Stimulated activated CD8-positive, alpha-beta memory T cell treated with anti-CD3 and anti-CD28 coated beads, Interleukin-4, amount 100 ng/mL, for 1 hour (primary cell): ENCODE measurements around the gene PROB1.
"Not testable (repeated sequence)": the region's sequence is repeated elsewhere in the genome, so short reads cannot be mapped to it uniquely, and the experiment has no call there.

Experiments
- DNase-seq, 2 donors: peaks; one replicate each; pipeline ENCODE4 v3.0.0-alpha.2; 2020; ENCODE audit warnings: low read depth in 2 of 2, low spot score in 1 of 2

PROB1 gene

DNA sequence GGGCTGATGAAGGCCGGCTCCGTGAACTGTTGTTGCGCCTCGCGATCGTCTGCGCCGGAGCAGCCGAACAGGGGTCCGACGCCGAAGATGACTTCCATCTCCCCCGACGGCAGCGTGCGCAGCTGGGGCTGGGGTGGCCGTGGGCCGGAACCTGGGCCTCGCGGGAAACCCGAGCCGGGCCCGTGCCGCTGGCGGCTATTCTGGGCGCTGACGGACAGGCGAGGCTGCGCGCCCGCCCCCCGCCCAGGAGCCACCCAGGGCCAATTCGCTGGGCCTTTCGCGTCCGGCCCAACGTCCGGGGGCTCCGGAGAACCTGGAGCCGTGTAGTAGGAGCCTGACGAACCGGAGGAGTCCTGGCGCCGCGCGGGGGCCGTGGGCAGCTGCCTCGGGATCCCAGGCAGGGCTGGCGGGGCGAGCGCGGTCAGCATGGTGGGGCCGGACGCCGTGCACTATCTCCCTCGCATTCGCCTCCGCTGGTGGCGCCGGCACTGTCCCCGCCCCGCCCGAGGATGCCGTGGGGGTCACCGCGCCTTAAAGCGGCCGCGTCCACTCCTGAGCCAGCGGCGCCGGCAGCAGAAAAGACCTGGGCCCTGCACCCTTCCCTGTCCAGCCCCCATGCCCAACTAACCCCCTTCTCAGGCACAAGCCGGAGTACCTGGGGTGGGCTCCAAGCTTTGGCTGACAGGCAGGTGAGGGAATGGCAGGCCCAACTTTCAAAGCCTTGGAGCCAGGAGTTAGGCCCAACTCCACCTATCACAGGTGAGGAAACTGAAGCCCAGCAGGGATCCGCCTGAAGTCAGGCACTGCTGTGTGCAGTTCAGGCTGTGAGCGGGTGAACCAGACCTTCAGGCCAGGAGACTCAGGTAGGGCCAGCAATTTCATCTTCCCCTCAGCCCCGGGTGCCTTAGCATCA, at the start of gene PROB1:
TSS of gene PROB1 (minus strand) at position 451 of the 913 bp plus-strand sequence. CDS start at position 428, 23 bp downstream.
- no peak for DNase-seq

GRCh38 chr5:139443831-139444453, 49.0 kb upstream of the PROB1 start:
- no peak for DNase-seq

DNA sequence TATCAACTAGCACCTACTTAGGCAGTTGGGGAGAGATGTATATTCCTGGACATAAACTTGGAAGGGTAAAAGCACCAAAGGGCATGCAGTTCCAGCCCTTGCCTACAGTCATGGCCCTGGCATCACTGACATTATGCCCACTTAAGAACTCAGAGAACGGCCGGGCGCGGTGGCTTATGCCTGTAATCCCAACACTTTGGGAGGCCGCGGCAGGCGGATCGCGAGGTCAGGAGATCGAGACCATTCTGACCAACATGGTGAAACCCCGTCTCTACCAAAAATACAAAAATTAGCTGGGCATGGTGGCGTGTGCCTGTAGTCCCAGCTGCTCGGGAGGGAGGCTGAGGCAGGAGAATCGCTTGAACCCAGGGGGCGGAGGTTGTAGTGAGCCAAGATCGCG, 45.5 kb upstream of the PROB1 start:
- not testable (repeated sequence) for DNase-seq

- DNase-seq = peak; percentile 60 to 81
Measured at GRCh38 chr5:139439013-139439903, 44.4 kb upstream of the PROB1 start, which contains the start of gene DNAJC18. DNAJC18 (minus strand) TSS chr5:139439525; CDS start chr5:139439445, 80 bp downstream.

GRCh38 chr5:139438707-139439012, 43.8 kb upstream of the PROB1 start:
- no peak for DNase-seq

GRCh38 chr5:139435676-139436075, 40.8 kb upstream of the PROB1 start:
- DNase-seq = no peak

- DNase-seq = no peak
Measured at GRCh38 chr5:139431706-139432105, 36.8 kb upstream of the PROB1 start.

DNA sequence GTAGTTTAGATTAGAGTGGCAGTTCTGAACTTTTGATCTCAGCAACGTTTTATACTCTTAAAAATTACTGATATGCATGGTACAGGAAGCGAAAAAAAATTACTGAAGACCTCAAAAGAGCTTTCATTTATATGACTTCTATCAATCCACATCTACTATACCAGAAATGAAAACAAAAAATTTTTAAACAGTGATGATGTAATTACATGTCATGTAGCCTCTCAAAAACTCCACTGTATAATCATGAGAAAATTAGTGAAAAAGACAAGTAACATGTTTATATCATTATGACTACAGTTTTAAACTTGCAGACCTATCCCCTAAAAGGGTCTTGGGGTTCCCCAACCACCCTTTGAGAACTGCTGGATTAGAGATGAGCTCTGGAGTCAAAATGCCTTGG, 35.1 kb upstream of the PROB1 start:
- DNase-seq = no peak

DNA sequence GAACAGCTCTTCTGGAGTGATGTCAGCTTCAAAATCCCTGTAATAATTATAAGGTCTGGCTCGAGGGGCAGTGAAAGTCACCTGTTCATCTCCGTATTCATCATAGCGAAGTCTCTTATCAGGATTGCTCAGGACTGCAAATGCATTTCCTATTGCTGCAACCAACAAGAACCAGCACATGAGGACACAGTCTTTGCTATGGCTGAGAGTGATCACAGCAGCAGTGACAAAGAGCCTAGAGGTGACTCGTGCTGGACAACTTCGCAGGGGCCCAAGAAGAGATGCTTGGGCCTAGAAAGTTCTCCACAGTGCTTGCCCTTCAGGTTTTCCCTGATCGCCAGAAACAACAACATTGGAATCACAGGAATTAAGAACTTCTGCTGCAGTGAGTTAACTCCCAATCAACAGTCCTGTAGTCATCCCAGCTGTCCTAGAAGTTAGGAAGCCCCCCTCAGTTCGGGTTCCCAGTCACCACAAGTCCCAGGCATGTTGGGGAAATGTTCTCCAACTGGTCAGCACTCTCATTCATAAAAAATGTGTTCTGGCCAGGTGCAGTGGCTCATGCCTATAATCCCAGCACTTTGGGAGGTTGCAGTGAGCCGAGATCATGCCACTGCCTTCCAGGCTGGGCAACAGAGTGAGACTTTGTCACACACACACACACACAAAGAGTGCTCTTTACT, 31.4 kb upstream of the PROB1 start:
- no peak for DNase-seq

DNA sequence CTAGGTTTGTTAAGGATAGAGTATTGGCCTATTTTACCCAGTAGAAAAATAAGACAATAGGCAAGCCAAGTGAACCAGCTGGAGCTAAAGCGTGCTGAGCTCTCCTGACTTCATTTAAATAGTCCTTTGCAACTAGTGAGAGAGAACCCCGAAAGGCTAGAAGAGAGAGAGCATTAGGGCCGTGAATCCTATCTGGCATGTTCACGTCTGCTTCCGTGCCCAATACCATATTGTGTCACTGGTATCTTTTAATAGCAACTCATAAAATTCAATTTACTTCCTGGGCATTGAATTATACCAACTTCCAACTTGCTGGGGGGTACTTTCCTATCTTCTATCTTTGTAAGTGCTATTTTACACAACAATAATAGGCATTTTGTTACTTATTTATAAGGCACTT, 30.6 kb upstream of the PROB1 start:
- no peak for DNase-seq

GRCh38 chr5:139422307-139422893, 27.5 kb upstream of the PROB1 start:
- DNase-seq = no peak

GRCh38 chr5:139419226-139420192, 24.6 kb upstream of the PROB1 start:
- no peak for DNase-seq

DNA sequence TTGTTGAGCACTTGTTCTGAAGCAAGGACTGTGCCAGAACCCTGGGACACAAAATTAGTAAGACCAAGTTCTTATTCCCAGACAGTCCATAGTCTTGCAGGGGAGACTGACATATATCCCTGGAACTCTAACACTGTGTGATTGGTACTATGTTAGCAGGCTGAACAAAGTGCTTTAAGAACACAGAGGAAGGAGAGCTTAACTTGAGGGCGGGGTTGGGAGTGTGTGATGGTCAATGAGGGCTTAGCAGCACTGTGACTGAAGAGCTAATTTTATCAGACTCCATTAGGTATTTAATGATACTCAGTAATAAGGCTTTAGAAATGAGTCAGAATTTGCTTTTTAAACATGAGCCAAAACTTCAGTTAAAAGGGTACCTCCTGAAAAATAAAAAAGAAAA, 23.9 kb upstream of the PROB1 start:
- no peak for DNase-seq

GRCh38 chr5:139417214-139417613, 22.3 kb upstream of the PROB1 start:
- no peak for DNase-seq

DNA sequence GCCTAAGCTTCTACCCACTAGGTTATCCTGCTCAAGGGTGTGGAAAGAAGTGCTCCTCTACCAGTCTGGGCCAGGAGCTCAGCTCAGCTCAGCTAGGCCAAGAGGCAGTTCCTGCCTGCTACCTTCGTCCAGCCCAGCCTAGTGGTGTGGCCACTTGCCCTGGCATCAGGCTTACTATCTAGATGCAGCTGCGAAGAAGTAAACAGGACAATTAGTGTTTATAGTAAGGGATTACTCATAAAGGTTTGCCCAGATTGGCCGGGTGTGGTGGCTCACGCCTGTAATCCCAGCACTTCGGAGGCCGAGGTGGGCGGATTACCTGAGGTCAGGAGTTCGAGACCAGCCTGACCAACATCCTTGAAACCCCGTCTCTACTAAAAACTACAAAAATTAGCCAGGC, 21.7 kb upstream of the PROB1 start:
- no peak for DNase-seq

GRCh38 chr5:139415869-139416268, 21.0 kb upstream of the PROB1 start:
- DNase-seq = no peak

GRCh38 chr5:139415221-139415861, 20.4 kb upstream of the PROB1 start:
- no peak for DNase-seq

DNA sequence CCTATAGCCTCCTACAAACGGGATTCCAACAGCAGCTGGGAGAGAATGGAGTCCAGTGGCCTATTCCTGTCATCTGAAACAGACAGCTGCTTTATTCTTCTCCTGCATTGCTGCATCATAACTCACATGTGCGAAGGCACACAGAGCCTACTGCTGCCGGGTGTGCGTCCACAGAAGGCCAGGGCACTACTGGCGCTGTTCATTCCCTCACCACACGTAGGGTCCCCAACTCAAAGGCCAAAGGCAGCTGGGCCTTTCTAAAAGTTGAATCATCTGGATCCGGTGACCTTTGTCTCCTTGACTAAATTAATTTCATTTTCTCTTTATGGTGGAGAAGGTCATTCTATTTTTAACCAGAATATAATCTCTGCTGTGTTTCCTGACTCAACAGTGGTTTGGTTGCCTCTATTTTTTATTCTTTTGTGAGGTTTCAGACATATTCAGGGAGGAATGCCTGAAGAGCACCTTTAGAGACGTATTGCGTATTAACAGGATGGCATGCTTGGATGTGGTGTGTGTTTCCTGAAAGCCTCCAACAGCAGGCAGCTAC, 19.8 kb upstream of the PROB1 start:
- DNase-seq = no peak

GRCh38 chr5:139413963-139414362, 19.1 kb upstream of the PROB1 start:
- no peak for DNase-seq
